Type B pancreatic cell (in vitro differentiated cells): ENCODE measurements around the gene FALEC. TPM values are rescaled to one million over a fixed set of nuclear protein-coding genes. Genes with fewer than 3 reads are reported as not detected.

ENCODE experiments used
- DNase-seq: peaks from one replicate; pipeline ENCODE4 v3.0.0; 2021; ENCODE audit warnings: mixed read lengths; ENCODE audit not compliant: unreplicated experiment; ENCODE audit errors: extremely low spot score
- H3K27ac Mint-ChIP-seq: 2 replicates; pipeline ENCODE4 v1.8.0; 2021; ENCODE audit warnings: mild to moderate bottlenecking, mixed read lengths
- H3K27me3 Mint-ChIP-seq: 2 replicates; pipeline ENCODE4 v1.8.0; 2021; ENCODE audit warnings: mixed read lengths
- H3K36me3 Mint-ChIP-seq: 2 replicates; pipeline ENCODE4 v1.8.0; 2021; ENCODE audit warnings: mixed read lengths
- H3K4me1 Mint-ChIP-seq: one replicate; pipeline ENCODE4 v1.8.0; 2021; ENCODE audit warnings: mixed read lengths; ENCODE audit not compliant: unreplicated experiment
- H3K4me3 Mint-ChIP-seq: 2 replicates; pipeline ENCODE4 v1.8.0; 2021; ENCODE audit warnings: mild to moderate bottlenecking, mixed read lengths
- H3K9me3 Mint-ChIP-seq: 2 replicates; pipeline ENCODE4 v1.8.0; 2021; ENCODE audit warnings: mixed read lengths
- total RNA-seq: library from RNA; stranded (reverse); gene quantifications from 2 replicates; pipeline ENCODE4 v1.2.1, GENCODE V29; 2021; ENCODE audit warnings: low replicate concordance
- TF ChIP-seq, protein P1 (sequence below): fragments of 200-600 bp; sonication (generic); conservative IDR thresholded peaks from 2 replicates; pipeline ENCODE4 v1.5.0; 2021; ENCODE audit warnings: antibody characterized with exemption, mild to moderate bottlenecking

FALEC gene
- total RNA-seq, 1 donor from 2014 or later: 0.80 TPM

- Mint-ChIP-seq H3K9me3 (no peaks in the 10 kb centered on the region), H3K36me3 (no peaks in the 10 kb centered on the region), H3K27ac (no peak overlapping the region), H3K27me3 (no peaks in the 10 kb centered on the region), H3K4me1 (peaks cover 19% of the 10 kb centered on the region), H3K4me3 (no peak overlapping the region)
- TF ChIP-seq, protein P1, sequence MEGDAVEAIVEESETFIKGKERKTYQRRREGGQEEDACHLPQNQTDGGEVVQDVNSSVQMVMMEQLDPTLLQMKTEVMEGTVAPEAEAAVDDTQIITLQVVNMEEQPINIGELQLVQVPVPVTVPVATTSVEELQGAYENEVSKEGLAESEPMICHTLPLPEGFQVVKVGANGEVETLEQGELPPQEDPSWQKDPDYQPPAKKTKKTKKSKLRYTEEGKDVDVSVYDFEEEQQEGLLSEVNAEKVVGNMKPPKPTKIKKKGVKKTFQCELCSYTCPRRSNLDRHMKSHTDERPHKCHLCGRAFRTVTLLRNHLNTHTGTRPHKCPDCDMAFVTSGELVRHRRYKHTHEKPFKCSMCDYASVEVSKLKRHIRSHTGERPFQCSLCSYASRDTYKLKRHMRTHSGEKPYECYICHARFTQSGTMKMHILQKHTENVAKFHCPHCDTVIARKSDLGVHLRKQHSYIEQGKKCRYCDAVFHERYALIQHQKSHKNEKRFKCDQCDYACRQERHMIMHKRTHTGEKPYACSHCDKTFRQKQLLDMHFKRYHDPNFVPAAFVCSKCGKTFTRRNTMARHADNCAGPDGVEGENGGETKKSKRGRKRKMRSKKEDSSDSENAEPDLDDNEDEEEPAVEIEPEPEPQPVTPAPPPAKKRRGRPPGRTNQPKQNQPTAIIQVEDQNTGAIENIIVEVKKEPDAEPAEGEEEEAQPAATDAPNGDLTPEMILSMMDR: no peak
- no peak for DNase-seq
Measured at GRCh38 chr1:150529017-150529416, 13.5 kb downstream of the FALEC start.

DNA sequence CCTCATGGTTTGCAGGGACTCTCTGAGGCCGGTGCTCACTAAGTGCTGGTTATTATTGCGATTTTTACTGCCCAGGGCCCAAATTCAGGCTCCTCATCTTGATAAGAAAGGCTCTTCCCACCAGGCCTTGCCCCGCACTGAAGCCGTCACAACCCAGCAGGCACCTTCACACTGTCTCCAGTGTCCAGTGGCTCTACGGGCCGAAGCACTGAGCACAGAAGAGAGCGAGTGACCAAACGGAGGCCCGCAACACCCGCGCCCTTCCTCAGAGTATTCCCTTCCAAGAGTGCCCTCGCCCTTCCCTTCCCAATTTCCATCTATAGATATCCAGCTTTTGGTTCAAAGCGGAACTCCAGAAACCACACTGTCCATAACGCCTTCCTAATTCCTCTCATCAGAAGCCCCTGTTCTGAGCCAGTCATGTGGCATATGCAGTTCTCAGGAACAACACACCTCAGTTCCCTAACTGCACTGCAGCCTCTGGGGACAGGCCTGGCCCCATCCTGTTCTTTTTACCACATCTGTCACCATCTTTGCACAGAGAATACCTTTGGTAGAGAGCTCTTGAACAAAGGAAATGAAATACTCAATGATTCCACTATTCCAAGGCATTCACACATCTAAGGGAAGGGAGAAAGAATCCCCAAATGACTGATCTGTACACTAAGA, 15.1 kb downstream of the FALEC start:
- peaks cover 19% of the 10 kb centered on the region for H3K4me1 Mint-ChIP-seq
- TF ChIP-seq, protein P1: no peak
- no peaks in the 10 kb centered on the region for H3K9me3 Mint-ChIP-seq
- no peak overlapping the region for H3K4me3 Mint-ChIP-seq
- H3K36me3 Mint-ChIP-seq: no peaks in the 10 kb centered on the region
- no peak overlapping the region for H3K27ac Mint-ChIP-seq
- DNase-seq: no peak
- no peaks in the 10 kb centered on the region for H3K27me3 Mint-ChIP-seq

GRCh38 chr1:150532860-150533259, 17.3 kb downstream of the FALEC start:
- Mint-ChIP-seq H3K4me3 (peak overlapping the region; percentile 7), H3K36me3 (no peaks in the 10 kb centered on the region), H3K4me1 (peaks cover 19% of the 10 kb centered on the region), H3K27me3 (no peaks in the 10 kb centered on the region), H3K27ac (peak overlapping the region; percentile 63), H3K9me3 (no peaks in the 10 kb centered on the region)
- TF ChIP-seq, protein P1: peak; percentile 22
- DNase-seq: no peak

DNA sequence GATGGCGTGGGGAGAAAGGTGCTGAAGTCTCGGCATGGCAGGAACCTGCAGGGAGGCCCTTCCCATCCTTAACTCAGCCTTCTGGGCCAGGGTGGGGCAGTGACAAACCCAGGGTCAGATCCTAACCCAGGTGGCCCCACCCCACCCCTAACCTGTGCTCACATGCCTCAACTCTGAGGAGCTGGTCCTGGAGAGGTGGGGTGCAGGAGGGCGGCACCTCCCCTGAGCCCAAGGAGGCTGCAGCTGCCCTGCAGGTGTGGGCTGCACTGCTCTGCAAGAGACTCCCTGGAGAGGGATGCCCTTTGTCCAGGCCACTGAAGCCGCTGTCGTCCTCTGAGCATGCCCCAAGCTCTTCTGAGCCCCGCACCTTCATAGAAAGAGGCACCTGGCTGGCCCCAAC, 18.4 kb downstream of the FALEC start:
- DNase-seq: no peak
- TF ChIP-seq, protein P1: no peak
- H3K27me3 Mint-ChIP-seq: no peaks in the 10 kb centered on the region

DNA sequence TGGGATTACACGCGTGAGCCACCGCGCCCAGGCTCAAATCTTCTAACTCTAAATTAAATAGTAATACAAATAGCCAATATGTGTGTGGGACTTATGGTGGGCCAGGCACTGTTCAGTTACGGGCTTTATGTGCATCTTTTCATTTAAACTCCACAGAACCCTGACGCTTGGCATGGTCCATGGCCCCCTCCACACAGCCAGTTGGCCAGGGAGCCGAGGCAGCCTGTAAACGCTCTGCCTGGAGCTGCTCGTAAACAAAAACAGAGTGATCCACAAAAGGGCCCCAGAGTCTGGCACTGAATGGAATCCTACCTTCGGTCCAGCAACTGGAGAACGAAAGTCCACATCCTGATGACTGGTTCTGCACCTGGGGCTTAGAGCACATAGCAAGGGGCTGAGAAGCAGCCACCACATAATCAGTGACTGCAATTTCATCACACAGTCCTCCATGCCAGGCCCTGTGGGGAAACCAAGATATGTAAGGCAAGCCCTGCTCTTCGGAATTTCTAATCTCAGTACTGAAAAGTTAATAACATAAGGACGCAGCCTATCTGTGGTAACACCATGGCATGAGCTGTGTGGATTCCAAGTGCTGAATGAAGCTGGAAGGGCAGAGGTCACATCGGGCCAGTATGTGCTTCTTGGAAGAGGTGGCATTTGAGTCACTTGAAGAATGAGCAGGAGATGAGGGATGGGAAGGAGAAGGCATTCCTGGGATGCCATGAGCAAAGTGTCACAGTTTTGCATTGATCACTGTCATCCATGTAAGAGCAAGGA, 20.1 kb downstream of the FALEC start:
- no peaks in the 10 kb centered on the region for H3K27me3 Mint-ChIP-seq
- no peak for DNase-seq
- H3K4me3 Mint-ChIP-seq: no peak overlapping the region
- TF ChIP-seq, protein P1: no peak
- peak overlapping the region; percentile 11 for H3K27ac Mint-ChIP-seq
- H3K36me3 Mint-ChIP-seq: no peaks in the 10 kb centered on the region
- peaks cover 26% of the 10 kb centered on the region for H3K4me1 Mint-ChIP-seq
- H3K9me3 Mint-ChIP-seq: no peaks in the 10 kb centered on the region

More for the DNA sequence above, 18.4 kb downstream of the FALEC start:
- Mint-ChIP-seq H3K36me3 (no peaks in the 10 kb centered on the region), H3K4me3 (no peak overlapping the region), H3K4me1 (peaks cover 29% of the 10 kb centered on the region), H3K27ac (no peak overlapping the region), H3K9me3 (no peaks in the 10 kb centered on the region)
